GM18909 (cell line): ENCODE measurements around the gene PDYN.
A peak's percentile ranks its signal among the peaks of the same experiment; 100 is the strongest.

Experiments used
- ATAC-seq: cut with Tn5 transposase; IDR thresholded peaks from one replicate; pipeline ENCODE4 v1.9.1; 2021; ENCODE audit warnings: mild to moderate bottlenecking; ENCODE audit not compliant: unreplicated experiment, poor library complexity

The PDYN gene

DNA sequence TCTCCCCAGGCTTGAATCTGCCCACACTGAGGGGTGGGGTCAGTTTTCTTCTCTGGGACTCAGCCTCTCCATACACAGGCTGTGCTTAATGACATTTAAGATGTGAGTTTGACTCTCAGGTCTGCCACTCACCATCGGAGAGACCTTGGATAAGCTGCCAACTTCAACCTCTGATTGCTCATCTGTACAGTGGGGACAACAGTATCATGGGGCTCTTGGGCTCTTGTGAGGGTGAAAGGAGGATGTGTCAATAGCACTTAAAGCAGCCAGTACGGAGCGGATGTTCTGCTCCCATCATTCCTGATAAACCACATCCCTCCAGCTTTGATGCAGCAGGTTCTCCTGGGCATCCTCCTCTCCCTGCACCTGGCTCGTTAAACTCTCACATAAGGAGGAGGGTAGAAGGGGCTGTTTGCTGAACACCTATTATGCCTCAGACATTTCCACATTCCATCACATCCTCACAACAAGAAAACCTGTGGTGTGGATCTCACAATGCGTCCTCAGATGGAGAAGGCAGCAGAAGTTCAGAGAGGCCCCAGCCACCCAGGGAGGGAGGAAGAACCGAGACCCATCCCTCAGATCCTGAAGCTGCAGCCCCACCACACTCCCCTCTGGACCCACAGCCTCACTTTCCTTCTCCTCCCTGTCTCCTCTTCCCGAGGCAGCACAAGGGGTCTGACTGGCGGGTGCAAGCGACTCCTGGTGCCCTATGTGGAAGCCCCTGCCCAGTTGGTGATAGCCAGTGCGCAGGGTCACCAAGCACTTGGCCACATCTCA is 1.9 kb upstream of the PDYN start:
- no peak for ATAC-seq

DNA sequence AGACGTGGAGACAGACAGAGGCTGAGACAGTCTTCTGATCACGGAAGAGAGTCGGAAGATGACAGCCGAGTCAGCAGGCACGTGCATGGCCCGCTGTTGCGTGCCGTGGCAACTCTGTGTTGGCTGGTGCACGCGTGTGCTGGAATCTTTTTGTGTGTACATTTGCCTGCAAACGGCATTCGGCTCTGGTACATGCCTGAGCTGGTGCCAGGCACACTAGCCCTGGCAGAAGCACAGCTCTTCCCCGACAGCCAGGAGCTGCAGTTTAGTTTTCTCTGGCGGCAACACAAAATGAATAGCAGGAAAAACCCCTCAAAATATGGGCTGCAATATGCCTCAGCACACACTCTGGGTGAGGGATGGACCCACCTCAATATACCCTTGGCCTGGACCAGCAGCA is 769 bp upstream of the PDYN start:
- no peak for ATAC-seq

DNA sequence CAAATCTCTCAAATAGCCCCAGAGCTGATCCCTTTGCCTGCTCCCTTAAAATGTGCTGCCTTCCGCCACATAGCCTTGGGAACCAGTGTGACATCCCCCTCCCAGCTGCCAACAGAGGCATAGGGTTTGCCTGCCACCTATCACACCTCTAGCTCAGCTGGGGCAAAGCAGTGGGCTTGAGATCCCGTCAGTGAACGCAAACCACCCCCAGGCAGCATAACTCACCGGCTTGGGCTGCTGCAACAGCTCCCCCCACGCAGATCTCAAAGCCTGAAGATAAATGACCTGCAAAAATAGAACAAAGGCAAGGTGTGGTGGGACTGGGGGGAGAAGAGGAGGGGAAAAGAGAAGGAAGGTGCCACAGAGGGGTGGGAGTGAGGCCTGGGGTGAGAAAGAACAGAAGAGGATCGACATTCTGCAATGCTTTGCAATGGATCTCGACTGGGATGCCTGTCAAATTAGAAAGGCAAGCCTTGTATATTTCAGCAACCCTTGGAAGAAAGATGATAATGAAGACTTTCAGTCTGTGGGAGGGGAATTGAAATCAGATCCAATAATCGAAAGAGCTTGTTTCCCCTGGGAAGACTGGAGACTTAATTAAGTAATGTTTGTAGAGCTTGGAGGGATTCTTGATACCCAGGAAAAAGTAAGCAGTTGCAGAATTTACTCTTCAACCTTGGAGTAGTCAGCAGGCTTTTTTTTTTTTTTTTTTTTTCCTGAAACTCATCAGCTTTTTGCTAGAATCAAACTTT is 1.3 kb downstream of the PDYN start:
- no peak for ATAC-seq

DNA sequence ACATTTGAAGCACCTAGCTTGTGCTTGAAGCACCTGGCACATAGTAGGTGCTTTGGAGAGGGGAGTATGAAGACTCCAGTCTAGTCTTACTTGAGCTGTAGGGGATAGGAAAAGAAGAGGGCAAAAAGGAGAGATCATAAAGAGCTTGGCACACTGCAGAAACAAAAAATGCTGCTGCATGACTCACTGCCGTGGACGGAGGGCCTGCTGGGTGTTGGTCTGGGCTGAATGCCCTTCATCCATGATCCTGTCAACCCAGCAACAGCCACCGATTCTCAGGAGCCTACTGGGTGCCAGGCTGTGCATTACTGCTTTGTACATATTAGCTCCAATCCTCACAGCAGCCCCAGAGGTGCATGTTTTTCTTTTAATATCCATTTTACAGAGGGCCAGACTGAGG is 6.0 kb downstream of the PDYN start:
- ATAC-seq, result no peak

DNA sequence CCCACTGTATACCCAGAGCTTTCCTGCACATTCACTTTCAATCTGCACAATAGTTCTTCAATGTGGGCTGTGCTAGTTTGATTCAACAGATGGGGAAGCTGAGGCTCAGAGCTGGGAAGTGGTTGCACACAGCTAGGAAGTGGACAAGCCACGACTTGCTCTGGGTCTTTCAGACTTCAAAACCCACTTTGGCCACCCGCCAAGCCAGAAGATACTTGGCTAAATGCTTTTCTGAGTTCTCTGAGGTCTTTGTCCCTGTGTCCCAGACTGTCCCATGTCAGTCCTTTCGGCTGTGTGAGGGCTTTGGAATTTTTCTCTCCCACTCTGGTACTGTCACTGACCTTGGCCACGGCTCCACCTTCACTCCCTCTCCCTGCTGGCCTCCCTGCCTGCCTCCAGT is 10.6 kb downstream of the PDYN start:
- no peak for ATAC-seq

DNA sequence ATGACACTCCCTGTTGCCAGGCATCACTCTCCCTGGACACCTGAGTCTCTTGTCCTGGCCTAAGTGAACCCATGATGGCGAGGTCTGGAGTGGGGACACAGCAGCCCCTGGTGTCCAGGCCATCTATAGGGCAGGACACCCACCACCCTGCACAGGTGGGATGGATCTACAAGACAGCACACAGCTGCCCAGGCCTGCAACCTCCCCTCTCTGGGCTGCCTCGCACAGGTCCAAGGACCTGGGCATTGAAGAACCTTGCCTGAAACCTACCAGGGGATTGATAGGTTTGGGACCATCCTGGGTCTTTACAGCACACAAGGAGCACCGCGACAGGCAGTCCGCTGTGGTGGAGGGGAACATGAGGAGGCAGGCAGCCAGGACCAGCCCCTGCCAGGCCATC is 11.2 kb downstream of the PDYN start:
- ATAC-seq, result no peak

DNA sequence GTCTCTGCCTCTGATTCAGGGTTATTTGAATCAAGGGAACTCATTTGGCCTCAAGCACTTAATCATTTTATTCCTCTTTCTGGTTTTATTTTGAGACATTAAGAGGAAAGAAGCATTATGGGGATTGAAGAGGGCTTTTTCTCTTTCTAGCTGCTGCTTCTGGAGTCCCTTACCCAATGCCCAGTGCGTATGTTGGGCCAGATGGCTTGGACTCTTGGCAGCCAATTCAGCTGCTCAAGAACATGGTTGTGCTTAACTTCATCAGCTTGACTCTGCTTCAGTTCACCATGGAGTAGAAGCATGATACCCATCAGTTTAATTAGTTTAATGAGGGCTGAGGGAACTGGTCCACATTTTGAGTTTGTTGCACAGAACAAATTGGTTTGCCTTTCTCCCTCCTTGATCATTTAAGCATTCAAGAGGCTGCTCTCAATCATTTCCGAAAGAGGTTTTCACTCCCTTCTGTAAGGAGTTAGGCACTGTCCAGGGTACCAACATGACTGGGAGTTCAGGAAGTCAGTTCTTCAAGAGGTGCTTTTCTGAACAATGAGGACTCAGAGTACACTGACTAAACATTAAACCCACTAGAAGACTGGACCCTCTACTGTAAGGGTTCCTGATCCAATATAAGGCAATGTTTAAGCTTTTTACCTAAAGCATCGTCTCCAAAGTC is 14.6 kb downstream of the PDYN start:
- ATAC-seq, result no peak

DNA sequence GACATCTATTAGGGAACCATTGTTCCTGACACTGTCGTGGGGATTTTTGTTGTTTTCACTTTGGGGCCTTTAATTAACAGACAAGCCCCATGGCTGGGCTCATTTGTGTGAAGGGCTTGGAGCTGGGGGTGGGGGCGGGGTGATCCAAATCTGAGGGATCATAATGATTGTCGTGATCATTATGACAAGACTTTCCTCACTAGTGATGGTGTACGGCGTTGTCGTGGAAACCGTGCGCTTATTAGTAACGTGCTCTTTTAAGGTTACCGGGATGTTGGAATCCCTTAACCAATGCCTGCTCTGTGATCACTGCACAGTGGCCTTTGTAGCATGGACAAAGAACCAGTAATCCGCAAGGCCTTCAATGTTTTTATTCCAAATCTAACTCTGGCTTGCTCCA is 18.6 kb downstream of the PDYN start:
- no peak for ATAC-seq

DNA sequence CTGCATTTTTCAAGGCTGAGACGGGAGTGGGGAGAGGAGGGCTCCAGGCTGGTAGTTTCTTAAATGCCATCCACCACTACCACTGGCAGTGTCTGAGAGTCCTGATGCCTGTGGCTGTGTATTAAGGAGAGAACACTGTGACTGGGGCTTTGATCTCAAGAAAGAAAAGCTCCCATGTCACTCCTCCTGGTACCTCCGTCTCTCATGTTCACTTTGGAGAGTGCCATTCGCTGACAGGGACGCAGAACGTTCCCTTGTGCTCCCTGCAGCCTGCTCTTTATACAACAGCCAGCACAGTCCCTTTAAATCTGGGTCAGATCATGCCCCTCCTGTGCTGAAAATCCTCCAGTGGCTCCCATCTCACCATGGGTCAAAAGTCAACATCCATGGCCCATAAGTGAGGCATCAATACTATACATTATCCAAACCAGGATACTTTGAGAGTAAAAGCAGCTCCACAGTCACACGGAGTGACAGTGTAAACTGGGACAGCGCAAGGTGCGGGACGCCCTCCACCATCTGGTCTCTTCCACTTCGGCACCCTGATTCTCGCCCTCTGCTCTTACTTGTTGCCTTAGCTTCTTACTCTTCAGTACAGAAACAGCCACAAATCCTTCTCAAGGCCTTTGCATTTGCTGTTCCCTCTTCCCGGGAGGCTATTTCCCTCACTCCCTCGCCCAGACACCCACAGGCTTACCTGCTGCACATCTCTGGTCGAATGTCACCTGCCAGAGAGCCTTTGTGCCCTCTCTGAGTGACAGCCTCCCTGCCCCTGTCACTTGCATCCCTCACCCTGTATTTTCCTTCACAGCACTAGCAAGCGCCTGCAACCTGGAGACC is 20.0 kb downstream of the PDYN start:
- ATAC-seq, result no peak

DNA sequence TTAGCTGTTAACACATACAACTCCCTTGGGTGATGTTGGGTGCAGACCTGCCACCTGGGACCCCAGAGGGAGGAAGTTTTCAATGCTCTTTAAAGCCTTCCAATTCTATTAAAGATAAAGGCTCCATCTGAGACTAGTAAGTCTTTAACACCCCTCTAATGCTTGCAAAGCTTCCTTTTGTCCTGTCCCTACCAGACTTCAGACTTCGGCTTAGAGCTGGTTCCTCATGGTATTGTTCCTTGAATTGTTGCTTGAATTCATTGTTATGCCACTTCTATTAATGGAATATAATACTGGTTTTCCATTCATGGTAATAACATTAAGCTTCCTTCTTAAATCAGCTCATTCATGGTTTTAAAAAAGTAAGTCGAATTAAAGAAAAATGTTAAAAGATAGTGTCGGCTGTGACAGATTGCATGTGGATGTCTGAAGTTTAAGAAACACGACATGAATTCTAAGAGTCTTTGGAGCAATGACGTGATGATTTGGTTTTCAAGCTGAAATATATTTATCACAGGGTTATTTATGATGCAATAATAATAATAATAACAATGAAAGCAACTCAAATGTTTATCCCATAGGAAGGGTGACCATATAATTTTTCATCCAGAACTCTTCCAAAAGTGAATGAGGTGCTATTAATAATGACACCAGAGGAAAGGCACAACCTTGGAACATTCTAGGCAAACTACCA is 21.8 kb downstream of the PDYN start:
- ATAC-seq, result no peak

DNA sequence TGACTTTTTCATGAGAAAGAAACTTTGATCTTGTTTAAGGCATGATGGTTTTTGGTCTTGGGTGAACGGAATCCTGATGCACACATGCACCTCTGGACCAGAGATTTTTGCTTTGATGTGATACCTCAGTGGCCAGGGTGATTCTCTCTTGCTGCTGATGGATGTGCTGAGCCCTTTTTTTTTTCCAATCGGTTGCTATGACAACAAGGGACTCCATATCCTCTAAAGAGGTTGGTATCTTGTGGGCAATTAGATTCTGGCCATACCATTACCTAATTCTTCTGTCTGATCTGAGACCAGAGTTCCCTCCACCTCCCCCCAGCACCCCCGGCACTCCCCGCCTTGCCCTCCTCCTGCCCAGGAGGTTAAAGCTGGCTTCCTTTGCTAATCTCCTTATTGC is 24.9 kb downstream of the PDYN start:
- ATAC-seq, result no peak

DNA sequence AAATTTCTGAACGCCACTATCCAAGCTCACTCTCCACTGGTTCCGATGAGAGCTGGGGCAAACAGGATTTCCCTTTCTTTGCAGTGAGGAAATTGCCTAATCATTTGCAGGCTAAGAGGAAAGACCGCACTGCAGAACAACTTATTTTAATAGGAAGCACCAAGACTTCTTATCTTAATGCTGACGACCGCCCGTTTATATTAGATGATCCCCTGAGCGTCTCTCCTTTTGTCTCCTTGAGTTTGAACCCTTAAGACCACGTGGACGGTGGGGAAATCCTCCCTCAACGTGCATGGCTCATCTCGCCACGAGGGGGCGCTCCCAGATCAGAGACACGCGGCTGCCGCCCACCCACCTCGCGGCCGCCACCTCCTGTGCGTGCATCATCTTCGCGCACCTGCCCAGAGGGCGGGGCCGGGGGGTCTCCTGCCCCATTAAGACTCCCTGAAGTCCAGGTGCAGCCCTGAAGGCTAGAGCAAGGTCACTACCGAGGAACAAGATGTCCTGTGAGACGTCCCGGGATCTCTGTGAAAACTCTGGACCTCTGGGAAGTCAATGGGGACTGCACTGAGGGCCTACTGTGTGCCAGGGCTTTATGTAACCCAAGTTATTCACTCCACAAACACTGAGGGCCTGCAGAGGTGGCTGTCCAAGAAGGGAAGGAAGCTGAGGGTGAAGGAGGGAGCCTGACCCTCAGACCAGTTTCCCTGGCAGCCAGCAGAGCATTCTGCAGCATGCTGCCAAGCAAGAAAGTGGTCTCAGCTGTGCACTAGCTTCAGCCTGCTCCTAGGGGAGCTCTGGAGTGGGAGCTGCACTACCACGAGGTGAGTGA is 28.1 kb downstream of the PDYN start:
- ATAC-seq, result peak; percentile 47

DNA sequence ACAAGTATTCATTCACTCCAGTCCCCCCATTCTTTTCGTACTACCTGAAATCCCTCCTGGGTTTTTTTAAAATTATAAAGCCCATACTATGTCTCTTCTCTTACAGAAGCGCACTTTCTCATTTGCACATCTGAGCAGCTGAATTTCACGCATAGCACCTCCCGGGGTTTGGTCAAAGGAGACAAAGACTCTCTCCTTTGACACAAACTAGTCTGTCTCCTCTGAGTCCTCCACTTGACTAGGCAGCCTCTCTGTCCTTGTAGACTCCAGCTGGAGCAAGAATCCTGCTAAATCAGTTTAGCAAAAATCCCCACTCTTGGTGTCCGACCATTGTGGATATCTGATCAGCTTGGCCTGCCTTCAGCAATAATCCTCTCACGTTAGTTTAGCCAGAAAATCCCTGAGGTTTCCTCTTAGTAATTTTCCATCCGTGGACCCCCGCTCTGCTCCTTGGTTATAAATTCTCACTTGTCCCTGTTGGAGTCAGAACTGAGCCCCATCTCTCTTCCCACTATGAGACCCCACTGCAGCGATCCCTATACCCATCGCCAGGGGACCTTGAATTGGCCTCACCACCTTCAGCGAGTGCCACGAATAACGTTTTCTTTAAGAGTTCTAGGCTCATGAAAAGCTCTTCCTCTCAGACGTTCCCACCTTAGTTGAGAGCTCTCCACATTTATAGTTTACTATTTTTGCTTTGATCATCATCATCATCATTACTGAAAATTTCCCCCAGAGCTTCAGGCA is 29.0 kb downstream of the PDYN start:
- ATAC-seq, result no peak

DNA sequence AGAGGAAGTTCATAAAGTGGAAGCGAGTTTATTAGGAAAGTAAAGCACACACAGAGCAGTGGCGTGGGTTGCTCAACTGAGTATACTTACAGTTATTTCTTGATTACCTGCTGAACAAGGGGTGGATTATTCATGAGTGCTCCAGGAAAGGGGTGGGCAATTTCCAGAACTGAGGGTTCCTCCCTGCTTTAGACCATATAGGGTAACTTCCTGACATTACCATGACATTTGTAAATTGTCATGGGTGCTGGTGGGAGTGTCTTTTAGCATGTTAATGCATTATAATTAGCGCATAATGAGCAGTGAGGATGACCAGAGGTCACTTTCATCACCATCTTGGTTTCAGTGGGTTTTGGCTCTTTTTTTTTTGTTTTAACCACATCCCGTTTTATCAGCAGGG is 29.8 kb downstream of the PDYN start:
- ATAC-seq, result no peak

DNA sequence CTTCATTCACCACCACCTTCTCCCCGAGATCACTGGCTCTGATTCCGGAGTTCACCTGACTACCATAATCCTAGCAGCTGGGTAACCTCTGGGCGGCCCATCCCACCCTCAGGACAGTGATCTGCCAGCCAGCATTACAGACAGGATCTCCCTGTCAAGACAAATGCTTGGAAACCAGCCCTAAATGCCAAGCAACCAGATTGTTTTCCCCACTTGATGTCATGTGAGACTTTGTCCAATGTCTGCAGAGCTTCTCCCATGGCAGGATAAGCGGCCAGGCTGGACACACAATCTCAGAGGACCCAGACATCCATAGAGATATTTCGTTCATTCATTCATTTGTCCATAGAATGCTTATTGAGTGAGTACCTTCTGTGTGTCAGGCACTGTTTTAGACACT is 32.5 kb downstream of the PDYN start:
- ATAC-seq, result no peak

DNA sequence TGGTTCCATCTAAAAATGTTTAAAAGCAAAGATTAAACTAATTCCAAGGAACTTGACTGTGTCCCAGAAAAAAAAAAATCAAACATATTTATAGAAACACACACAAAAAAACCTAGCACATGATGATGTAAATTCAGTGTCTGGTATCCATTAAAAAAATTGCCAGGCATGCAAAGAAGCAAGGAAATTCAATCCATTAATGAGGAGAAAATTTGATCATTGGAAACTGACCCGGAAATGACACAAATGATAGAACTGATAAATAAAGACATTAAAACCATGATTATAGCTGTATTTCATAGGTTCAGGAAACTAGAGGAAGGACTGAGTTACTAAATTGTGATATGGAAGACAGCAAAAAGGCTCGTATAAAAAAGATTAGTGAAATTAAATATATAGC is 34.7 kb downstream of the PDYN start:
- no peak for ATAC-seq

DNA sequence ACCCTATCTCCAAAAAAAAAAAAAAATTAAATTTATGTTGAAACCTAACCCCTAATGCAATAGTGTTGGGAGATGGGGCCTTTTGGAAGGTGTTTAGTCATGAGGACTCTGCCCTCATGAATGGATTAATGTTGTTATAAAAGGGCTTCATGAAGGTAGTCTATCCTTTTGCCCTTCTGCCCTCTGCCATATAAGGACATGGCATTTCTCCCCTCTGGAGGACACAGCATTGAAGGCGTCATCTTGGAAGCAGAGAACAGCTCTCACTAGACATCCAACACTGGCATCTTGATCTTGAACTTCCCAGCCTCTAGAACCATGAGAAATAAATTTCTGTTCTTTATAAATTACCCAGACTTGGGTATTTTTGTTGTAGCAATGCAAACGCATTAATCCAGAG is 35.4 kb downstream of the PDYN start:
- ATAC-seq, result no peak

DNA sequence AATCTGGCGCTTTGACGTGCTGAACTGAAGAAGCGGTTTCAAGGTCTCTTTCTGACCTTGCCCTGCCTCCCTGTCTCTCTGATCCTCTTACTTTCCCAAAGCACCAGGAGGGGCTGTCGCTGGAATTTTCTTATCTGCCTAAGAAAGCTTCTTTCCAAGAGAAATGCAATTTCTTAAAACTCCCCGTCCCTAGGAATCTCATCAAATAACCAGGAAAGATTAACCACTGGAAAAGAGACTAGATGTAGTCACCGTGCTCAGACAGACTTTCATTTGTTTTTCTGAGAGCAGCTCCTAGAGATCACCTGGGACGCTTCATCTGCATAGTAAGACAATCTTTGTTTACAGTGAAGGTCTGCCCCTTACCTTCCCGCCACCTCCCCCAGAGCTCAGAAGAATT is 38.6 kb downstream of the PDYN start:
- no peak for ATAC-seq
